ENCODE data around the gene CWC25. TPM values are rescaled to one million over a fixed set of nuclear protein-coding genes. Genes with fewer than 3 reads are reported as not detected.

The CWC25 gene
- total and polyA plus RNA-seq, 2 of the 13 experiments (the other 11 are each of a cell fraction or from before 2014, with no cell fraction given), result 15.6 to 22.7 TPM

- TF ChIP-seq TFAP4 (IDR thresholded peaks at IDR 0.05; ENCODE audit: borderline replicate concordance, low read depth), result peak; percentile 44; the same call in 1 of the 2 replicates
- TF ChIP-seq BRF2 (CRISPR knock-in tag; IDR thresholded peaks at IDR 0.05), result no peak
- peak; percentile 79; the same call in 1 of the 2 replicates for TF ChIP-seq ZNF292 (CRISPR knock-in tag; IDR thresholded peaks at IDR 0.05; ENCODE audit: borderline replicate concordance, low read depth)
- TF ChIP-seq POGK (CRISPR knock-in tag; conservative IDR thresholded peaks at IDR 0.05), result no peak
- no peak for TF ChIP-seq USF2 (IDR thresholded peaks at IDR 0.05; ENCODE audit: low read depth, low read length)
- TF ChIP-seq USF2 (CRISPR knock-in tag; IDR thresholded peaks at IDR 0.05; ENCODE audit: borderline replicate concordance), result no peak
- peak; percentile 76; the same call in 1 of the 2 replicates for TF ChIP-seq RFXANK (CRISPR knock-in tag; IDR thresholded peaks at IDR 0.05)
- peak; percentile 60 for TF ChIP-seq CCAR2 (optimal IDR thresholded peaks at IDR 0.05; ENCODE audit: low read depth, low read length)
- TF ChIP-seq THAP11 (CRISPR knock-in tag; IDR thresholded peaks at IDR 0.05), result peak; percentile 78
- TF ChIP-seq ATF5 (CRISPR knock-in tag; IDR thresholded peaks at IDR 0.05; ENCODE audit: low read depth), result no peak
- TF ChIP-seq ZMYM3 (CRISPR knock-in tag; IDR thresholded peaks at IDR 0.05), result no peak
- TF ChIP-seq KMT2B (CRISPR knock-in tag; IDR thresholded peaks at IDR 0.05), result peak; percentile 52; the same call in 1 of the 2 replicates
- no peak for TF ChIP-seq FOXC1 (CRISPR knock-in tag; IDR thresholded peaks at IDR 0.05; ENCODE audit: borderline replicate concordance)
- TF ChIP-seq JDP2 (CRISPR knock-in tag; IDR thresholded peaks at IDR 0.05; ENCODE audit: borderline replicate concordance), result no peak
- TF ChIP-seq ZNF382 (CRISPR knock-in tag; IDR thresholded peaks at IDR 0.05; ENCODE audit: borderline replicate concordance), result no peak
- TF ChIP-seq ZBTB49 (CRISPR knock-in tag; IDR thresholded peaks at IDR 0.05; ENCODE audit: borderline replicate concordance), result no peak
- TF ChIP-seq RFX3 (CRISPR knock-in tag; IDR thresholded peaks at IDR 0.05), result no peak
- TF ChIP-seq ZGPAT (CRISPR knock-in tag; IDR thresholded peaks at IDR 0.05), result peak; percentile 93
Measured at GRCh38 chr17:38871247-38872015, 46.3 kb upstream of the CWC25 start (continued).

Measured in HepG2 (cell line).